H1 (cell line): ENCODE results near the gene ZFYVE16. TPM values are rescaled to one million over a fixed set of nuclear protein-coding genes. Genes with fewer than 3 reads are reported as not detected.

Source experiments
- CTCF ChIA-PET: fragments of 300-600 bp; sonication (Branson Sonifier 250); formaldehyde crosslinking; loops from one replicate; lab custom pipeline; 2021; ENCODE audit not compliant: partially characterized antibody; lab: Charles Lee
- POLR2A ChIA-PET: fragments of 300-600 bp; sonication (Branson Sonifier 250); formaldehyde crosslinking; loops from one replicate; lab custom pipeline; 2021; ENCODE audit warnings: inconsistent platforms; ENCODE audit not compliant: partially characterized antibody; lab: Charles Lee
- DNase-seq, 2 experiments: peaks; one replicate each; pipeline versions ENCODE4 v3.0.0 to v3.0.0-alpha.2; 2010 to 2022; ENCODE audit warnings: low spot score in 2 of 2, low read depth in 1 of 2, mixed read lengths in 1 of 2
- FAIRE-seq: peaks from 2 replicates; lab custom pipeline; 2011; peaks lifted over from hg19 to GRCh38; lab: Jason Lieb, UNC
- H2AFZ ChIP-seq: 2 replicates; pipeline ENCODE4 v1.8.1; 2012; ENCODE audit warnings: low read length, inconsistent platforms
- H2AK5ac ChIP-seq: 2 replicates; pipeline ENCODE4 v1.6.1; 2013; ENCODE audit warnings: low read depth, low read length
- H2BK120ac ChIP-seq: replicated peaks from 2 replicates; pipeline ENCODE3; 2013; ENCODE audit warnings: low read depth, low read length, inconsistent platforms
- H2BK12ac ChIP-seq: 2 replicates; pipeline ENCODE4 v1.6.1; 2013; ENCODE audit warnings: low read depth, low read length
- H2BK15ac ChIP-seq: 2 replicates; pipeline ENCODE4 v1.6.1; 2013; ENCODE audit warnings: low read length
- H2BK20ac ChIP-seq: 2 replicates; pipeline ENCODE4 v1.6.1; 2013; ENCODE audit warnings: low read length
- H2BK5ac ChIP-seq: 2 replicates; pipeline ENCODE4 v1.6.1; 2013; ENCODE audit warnings: low read depth, low read length
- H3K14ac ChIP-seq: 2 replicates; pipeline ENCODE4 v1.6.1; 2013; ENCODE audit warnings: inconsistent platforms; ENCODE audit not compliant: insufficient read length
- H3K18ac ChIP-seq: 2 replicates; pipeline ENCODE4 v1.6.1; 2013; ENCODE audit warnings: low read length; ENCODE audit errors: extremely low read depth
- H3K23ac ChIP-seq: 2 replicates; pipeline ENCODE4 v1.6.1; 2013; ENCODE audit warnings: inconsistent platforms; ENCODE audit not compliant: insufficient read length
- H3K23me2 ChIP-seq: 2 replicates; pipeline ENCODE4 v1.6.1; 2013; ENCODE audit warnings: low read depth, low read length
- H3K27ac ChIP-seq: 2 replicates; pipeline ENCODE4 v1.6.1; 2011; ENCODE audit warnings: low read depth, low read length, inconsistent platforms
- H3K27me3 ChIP-seq, 4 experiments: replicated peaks in 1 of 4; 1 replicate in 1 of 4; 2 replicates in 3 of 4; pipeline versions ENCODE4 v1.6.1 to v1.8.1; 2011 to 2013; ENCODE audit warnings: low read length in 3 of 4, mild to moderate bottlenecking in 3 of 4, inconsistent platforms in 2 of 4, mixed read lengths in 2 of 4, moderate library complexity in 1 of 4; ENCODE audit not compliant: control insufficient read depth in 3 of 4, insufficient read depth in 3 of 4; ENCODE audit errors: extremely low read depth in 1 of 4
- H3K36me3 ChIP-seq, 4 experiments: 2 replicates each; pipeline versions ENCODE4 v1.6.1 to v1.8.1; 2011 to 2013; ENCODE audit warnings: mild to moderate bottlenecking in 4 of 4, low read length in 3 of 4, moderate library complexity in 2 of 4, control low read depth in 1 of 4, inconsistent platforms in 1 of 4; ENCODE audit not compliant: insufficient read depth in 4 of 4, control insufficient read depth in 2 of 4
- H3K4ac ChIP-seq: replicated peaks from 2 replicates; pipeline ENCODE3; 2013; ENCODE audit warnings: low read length, low read depth, mixed read lengths, inconsistent platforms; ENCODE audit not compliant: insufficient read length
- H3K4me1 ChIP-seq, 4 experiments: replicated peaks in 1 of 4; 1 replicate in 1 of 4; 2 replicates in 3 of 4; pipeline versions ENCODE4 v1.6.1 to v1.8.1; 2011 to 2013; ENCODE audit warnings: low read length in 3 of 4, inconsistent platforms in 2 of 4, mixed read lengths in 1 of 4; ENCODE audit not compliant: insufficient read depth in 4 of 4, control insufficient read depth in 3 of 4
- H3K4me2 ChIP-seq, 2 experiments: 2 replicates each; pipeline versions ENCODE4 v1.6.1 to v1.8.1; 2011 to 2013; ENCODE audit warnings: low read depth in 2 of 2, low read length in 2 of 2, control low read depth in 1 of 2, inconsistent platforms in 1 of 2, mild to moderate bottlenecking in 1 of 2; ENCODE audit not compliant: insufficient read depth in 1 of 2
- H3K4me3 ChIP-seq, 4 experiments: fragments of 200-600, 300-600 bp in 1 of 4; sonication (generic), shearing (Covaris generic), sonication (Bioruptor Twin) in 1 of 4; 2 replicates each; pipeline versions ENCODE4 v1.5.1 to v1.8.1; 2011 to 2016; ENCODE audit warnings: low read length in 4 of 4, low read depth in 3 of 4, control low read depth in 2 of 4, inconsistent platforms in 2 of 4, mild to moderate bottlenecking in 2 of 4, mixed read lengths in 1 of 4, moderate library complexity in 1 of 4; ENCODE audit not compliant: insufficient read depth in 2 of 4; ENCODE audit errors: extremely low read depth in 1 of 4
- H3K56ac ChIP-seq: replicated peaks from 2 replicates; pipeline ENCODE3; 2013; ENCODE audit warnings: low read depth, mild to moderate bottlenecking, mixed read lengths, low read length, inconsistent platforms; ENCODE audit not compliant: insufficient read length
- H3K79me1 ChIP-seq: 2 replicates; pipeline ENCODE4 v1.6.1; 2013; ENCODE audit warnings: low read depth, low read length, control low read depth
- H3K79me2 ChIP-seq, 2 experiments: 2 replicates each; pipeline versions ENCODE4 v1.6.1 to v1.8.1; 2012 to 2013; ENCODE audit warnings: low read length in 2 of 2, mild to moderate bottlenecking in 2 of 2, inconsistent platforms in 1 of 2; ENCODE audit not compliant: insufficient read depth in 2 of 2, control insufficient read depth in 1 of 2
- H3K9ac ChIP-seq, 4 experiments: replicated peaks in 1 of 4; 1 replicate in 1 of 4; 2 replicates in 3 of 4; pipeline versions ENCODE4 v1.6.1 to v1.8.1; 2011 to 2013; ENCODE audit warnings: low read depth in 3 of 4, low read length in 3 of 4, control low read depth in 2 of 4, mild to moderate bottlenecking in 2 of 4, moderate library complexity in 2 of 4, inconsistent platforms in 1 of 4; ENCODE audit errors: extremely low read depth in 1 of 4
- H3K9me3 ChIP-seq, 2 experiments: 2 replicates each; pipeline versions ENCODE4 v1.6.1 to v1.8.1; 2012 to 2013; ENCODE audit warnings: mild to moderate bottlenecking in 2 of 2, moderate library complexity in 2 of 2, control low read depth in 1 of 2, inconsistent platforms in 1 of 2, low read depth in 1 of 2, low read length in 1 of 2, mixed read lengths in 1 of 2; ENCODE audit not compliant: insufficient read depth in 2 of 2
- H4K20me1 ChIP-seq, 2 experiments: replicated peaks in 1 of 2; 2 replicates each; pipeline versions ENCODE3 to v1.8.1; 2011 to 2013; ENCODE audit warnings: inconsistent platforms in 2 of 2, low read length in 2 of 2, mild to moderate bottlenecking in 1 of 2; ENCODE audit not compliant: insufficient read depth in 2 of 2, control insufficient read depth in 1 of 2
- H4K5ac ChIP-seq: 2 replicates; pipeline ENCODE4 v1.6.1; 2013; ENCODE audit warnings: low read length, low read depth, mixed read lengths, inconsistent platforms; ENCODE audit not compliant: insufficient read length
- H4K8ac ChIP-seq: 2 replicates; pipeline ENCODE4 v1.8.0; 2013; ENCODE audit warnings: mild to moderate bottlenecking, moderate library complexity, low read length, inconsistent platforms; ENCODE audit not compliant: insufficient read depth; ENCODE audit errors: extremely low read depth
- H4K91ac ChIP-seq: replicated peaks from 2 replicates; pipeline ENCODE3; 2013; ENCODE audit warnings: low read length, mixed read lengths, inconsistent platforms; ENCODE audit not compliant: insufficient read length
- BACH1 ChIP-seq: IDR thresholded peaks from 2 replicates; pipeline ENCODE4 v1.6.1; 2012; ENCODE audit warnings: low read length, improper control_type of control experiment
- BCL11A ChIP-seq, 2 experiments: IDR thresholded peaks; one replicate each; pipeline ENCODE4 v1.6.1; 2011; ENCODE audit warnings: low read depth in 2 of 2, low read length in 2 of 2, mild to moderate bottlenecking in 2 of 2
- HDAC2 ChIP-seq, 2 experiments: fragments of 300-600 bp in 1 of 2; sonication (generic) in 1 of 2; IDR thresholded peaks; 2 replicates each; pipeline ENCODE4 v1.6.1; 2011 to 2012; ENCODE audit warnings: low read depth in 2 of 2, low read length in 2 of 2, mild to moderate bottlenecking in 2 of 2, moderate library complexity in 2 of 2, borderline replicate concordance in 1 of 2, inconsistent platforms in 1 of 2
- NRF1 ChIP-seq: IDR thresholded peaks from 2 replicates; pipeline ENCODE4 v1.6.1; 2011; ENCODE audit warnings: mild to moderate bottlenecking, low read depth, low read length, improper control_type of control experiment
- SIRT6 ChIP-seq: IDR thresholded peaks from one replicate; pipeline ENCODE4 v1.7.1; 2012; ENCODE audit warnings: low read length, inconsistent platforms
- TAF7 ChIP-seq: optimal IDR thresholded peaks from 2 replicates; pipeline ENCODE3; 2011; ENCODE audit warnings: low read depth, mild to moderate bottlenecking, inconsistent platforms, low read length, moderate library complexity, borderline replicate concordance
- ZNF274 ChIP-seq: IDR thresholded peaks from 2 replicates; pipeline ENCODE4 v1.7.0; 2012; ENCODE audit warnings: low read length, borderline replicate concordance; ENCODE audit errors: extremely low read depth
- WGBS, 2 experiments: shearing (Covaris generic) in 1 of 2; methylation state at CpG; one replicate each; pipeline versions ENCODE4 v1.1.6 to v1.1.7; 2013 to 2015; ENCODE audit warnings: low lambda C conversion rate in 2 of 2, mixed read lengths in 2 of 2, inconsistent platforms in 1 of 2, low coverage in 1 of 2, missing lambda C conversion rate in 1 of 2; ENCODE audit not compliant: insufficient replicate concordance in 2 of 2, insufficient coverage in 1 of 2, insufficient read length in 1 of 2; ENCODE audit errors: extremely low coverage in 1 of 2, missing lambda C conversion rate in 1 of 2; 5-methylcytosine and 5-hydroxymethylcytosine counted together
- polyA plus RNA-seq, 7 experiments: library from polyadenylated mRNA; depleted of rRNA in 3 of 7; stranded (reverse) in 5 of 7; unstranded in 2 of 7; fragments of >200 nt in 5 of 7; fragments of 200-250 nt in 2 of 7; gene quantifications; 1 replicate in 5 of 7; 2 replicates in 1 of 7; 4 replicates in 1 of 7; pipeline versions ENCODE4 v1.2.1 to v1.2.3, GENCODE V29; 2011 to 2013; ENCODE audit warnings: missing spikeins in 2 of 7, mixed read lengths in 2 of 7
- total RNA-seq: library from RNA; stranded (reverse); fragmentation: NEBNext Ultra II Directional; extraction: Animal tissue kit (Norgen Biotek cat#: 25700); gene quantifications from 2 replicates; pipeline ENCODE4 v1.2.1, GENCODE V29; 2021

Gene ZFYVE16
- total and polyA plus RNA-seq, 2 of the 8 experiments (the other 6 are each of a cell fraction or from before 2014, with no cell fraction given) = 3.6 to 24.2 TPM

DNA sequence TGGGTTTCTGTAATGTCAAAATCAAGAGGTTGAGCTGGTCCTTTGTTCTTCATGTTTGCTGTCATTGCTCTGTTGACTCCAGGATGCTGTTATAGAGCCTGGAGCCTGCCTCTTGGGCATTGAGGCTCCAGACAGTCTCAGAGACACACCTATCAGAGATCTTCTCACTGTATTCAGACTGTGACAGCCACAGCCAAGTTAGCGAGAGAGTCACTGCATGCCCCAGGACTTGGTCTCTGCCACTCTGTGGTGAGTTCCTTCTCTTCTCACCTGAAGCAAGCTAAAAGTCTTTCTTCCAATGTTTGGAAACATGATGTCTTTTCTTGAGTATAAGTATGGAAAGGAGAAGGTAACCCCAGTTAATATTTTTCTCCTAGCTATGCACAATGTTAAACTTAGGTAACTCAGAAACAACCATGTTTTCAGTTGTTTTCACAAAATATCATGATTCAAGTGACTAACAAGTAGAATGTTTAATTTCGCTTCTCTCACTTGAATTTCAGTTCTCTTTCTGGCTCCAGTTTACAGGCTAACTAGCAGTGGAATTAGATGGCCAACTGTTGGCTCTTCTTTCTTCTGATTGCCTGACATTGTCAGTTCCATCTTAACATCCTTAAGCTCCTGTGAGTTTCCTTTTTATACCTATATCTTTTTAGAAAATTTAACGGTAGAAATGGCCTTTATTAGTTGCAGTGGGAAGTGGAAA lies 20.6 kb upstream of the ZFYVE16 start:
- no peak overlapping the region for H3K27ac ChIP-seq
- DNase-seq (no peak), FAIRE-seq (no peak)
- no peaks in the 10 kb centered on the region for H3K9me3 ChIP-seq
- no peak overlapping the region for H2BK15ac ChIP-seq
- H3K4ac ChIP-seq = no peak overlapping the region
- no peaks in the 10 kb centered on the region for H3K79me2 ChIP-seq
- no peak overlapping the region for H3K23ac ChIP-seq
- no peak overlapping the region for H3K14ac ChIP-seq
- H4K20me1 ChIP-seq = no peaks in the 10 kb centered on the region
- no peaks in the 10 kb centered on the region for H3K23me2 ChIP-seq
- H3K9ac ChIP-seq = no peak overlapping the region
- no peak overlapping the region for H2AK5ac ChIP-seq
- H4K5ac ChIP-seq = no peak overlapping the region
- H2BK120ac ChIP-seq = no peak overlapping the region
- H2BK12ac ChIP-seq = no peak overlapping the region
- no peaks in the 10 kb centered on the region for H3K36me3 ChIP-seq
- H4K8ac ChIP-seq = no peak overlapping the region
- H3K56ac ChIP-seq = no peak overlapping the region
- H3K18ac ChIP-seq = no peak overlapping the region
- ChIA-PET CTCF (interaction anchor here (1.2 kb wide), 1 partner anchor 302 kb away, joined by 3 read pairs; no protein-coding TSS in a partner anchor), POLR2A (interaction anchor here (1.1 kb wide), 1 partner anchor 54 kb away, joined by 3 read pairs; no protein-coding TSS in a partner anchor)
- no peak overlapping the region for H3K4me2 ChIP-seq
- WGBS, 2 experiments = 87% methylated on average over 3 of the region's 3 CpGs; no CpG with 5 or more reads in 1 of the 2 experiments
- H4K91ac ChIP-seq = no peak overlapping the region
- H3K4me3 ChIP-seq = no peak overlapping the region
- TF ChIP-seq HDAC2 (IDR thresholded peaks at IDR 0.05; ENCODE audit: borderline replicate concordance in 1 of 2, low read depth in 2 of 2, low read length in 2 of 2) = no peak
- no peak for TF ChIP-seq ZNF274
- TF ChIP-seq BACH1 = no peak
- no peak for TF ChIP-seq SIRT6
- TF ChIP-seq NRF1 = no peak
- TF ChIP-seq TAF7 = no peak
- no peak for TF ChIP-seq BCL11A (IDR thresholded peaks at IDR 0.05; ENCODE audit: low read depth in 2 of 2, low read length in 2 of 2)
- peaks cover 0 to 5% (median 3%) of the 10 kb centered on the region in 4 experiments; a peak in 4 of 7 replicates for H3K4me1 ChIP-seq
- no peaks in the 10 kb centered on the region for H3K79me1 ChIP-seq
- H3K27me3 ChIP-seq = no peaks in the 10 kb centered on the region; a peak in 1 of 7 replicates
- H2BK20ac ChIP-seq = no peak overlapping the region
- no peak overlapping the region for H2BK5ac ChIP-seq
- no peak overlapping the region for H2AFZ ChIP-seq
